GM21526 (cell line): ENCODE results near the gene MTR.
"Not testable (repeated sequence)": the region's sequence is repeated elsewhere in the genome, so short reads cannot be mapped to it uniquely, and the experiment has no call there.

Source experiments
- ATAC-seq: cut with Tn5 transposase; IDR thresholded peaks from one replicate; pipeline ENCODE4 v1.9.1; 2021; ENCODE audit warnings: moderate library complexity; ENCODE audit not compliant: unreplicated experiment, low FRiP score

The MTR gene

GRCh38 chr1:236829085-236829484 lies 34.0 kb downstream of the MTR start:
- no peak for ATAC-seq

GRCh38 chr1:236830116-236830515 lies 35.0 kb downstream of the MTR start:
- ATAC-seq, result no peak

- ATAC-seq, result no peak
Measured at GRCh38 chr1:236830560-236830959, 35.5 kb downstream of the MTR start.

GRCh38 chr1:236833575-236833974 lies 38.5 kb downstream of the MTR start:
- ATAC-seq, result no peak

- ATAC-seq, result no peak
Measured at GRCh38 chr1:236834876-236835275, 39.8 kb downstream of the MTR start.

GRCh38 chr1:236835491-236835890 lies 40.4 kb downstream of the MTR start:
- no peak for ATAC-seq

GRCh38 chr1:236836157-236836556 lies 41.1 kb downstream of the MTR start:
- no peak for ATAC-seq

- ATAC-seq, result no peak
Measured at GRCh38 chr1:236837115-236837514, 42.0 kb downstream of the MTR start.

GRCh38 chr1:236837897-236838296 lies 42.8 kb downstream of the MTR start:
- ATAC-seq, result no peak

GRCh38 chr1:236841341-236841740 lies 46.2 kb downstream of the MTR start:
- ATAC-seq, result no peak

- ATAC-seq, result no peak
Measured at GRCh38 chr1:236844499-236845271, 49.6 kb downstream of the MTR start.

- no peak for ATAC-seq
Measured at GRCh38 chr1:236845830-236846229, 50.7 kb downstream of the MTR start.

GRCh38 chr1:236848274-236848923 lies 53.3 kb downstream of the MTR start:
- ATAC-seq, result no peak

GRCh38 chr1:236850077-236850979 lies 55.2 kb downstream of the MTR start:
- no peak for ATAC-seq

GRCh38 chr1:236851871-236852270 lies 56.8 kb downstream of the MTR start:
- no peak for ATAC-seq

- no peak for ATAC-seq
Measured at GRCh38 chr1:236853921-236854604, 59.0 kb downstream of the MTR start.

GRCh38 chr1:236854605-236854983 lies 59.5 kb downstream of the MTR start:
- ATAC-seq, result no peak

- not testable (repeated sequence) for ATAC-seq
Measured at GRCh38 chr1:236856649-236857048, 61.6 kb downstream of the MTR start.

GRCh38 chr1:236858165-236858564 lies 63.1 kb downstream of the MTR start:
- no peak for ATAC-seq

GRCh38 chr1:236860101-236860500 lies 65.0 kb downstream of the MTR start:
- ATAC-seq, result no peak

GRCh38 chr1:236860674-236861073 lies 65.6 kb downstream of the MTR start:
- no peak for ATAC-seq
